ENCODE results near the gene CEMIP2. TPM values are rescaled to one million over a fixed set of nuclear protein-coding genes. Genes with fewer than 3 reads are reported as not detected.
A peak's percentile ranks its signal among the peaks of the same experiment; 100 is the strongest.

CEMIP2 gene
- total and polyA plus RNA-seq, 2 of the 13 experiments (the other 11 are each of a cell fraction or from before 2014, with no cell fraction given), result 94.3 to 128 TPM

DNA sequence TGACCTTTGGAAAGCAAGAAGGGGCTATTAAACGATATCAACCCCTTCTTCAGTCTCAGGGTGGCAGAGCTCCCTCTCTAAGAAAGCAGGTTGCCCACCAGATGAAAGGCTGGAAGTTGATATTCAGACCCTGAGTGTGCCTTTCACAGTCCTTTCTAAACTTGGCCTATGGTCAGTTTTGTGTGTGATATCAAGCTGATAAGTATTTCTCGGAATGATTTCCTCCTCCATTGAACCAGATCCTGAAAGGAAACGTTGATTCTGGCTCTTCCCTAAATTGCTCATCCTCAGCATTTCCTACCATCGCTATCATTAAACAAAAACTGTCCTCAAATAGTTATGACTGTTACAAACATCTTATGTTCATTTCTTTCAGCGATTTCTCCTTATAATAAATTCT, 130.4 kb downstream of the CEMIP2 start:
- Histone ChIP-seq H4K20me1 (ENCODE audit: insufficient read depth, low read length) (no peaks in the 10 kb centered on the region), H3K4me3 (replicated peaks in 1 of 3; ENCODE audit: insufficient read depth in 1 of 3, low read depth in 2 of 3, low read length in 3 of 3) (no peak overlapping the region), H2AFZ (ENCODE audit: low read length) (no peak overlapping the region), H3K27me3 (ENCODE audit: control insufficient read depth in 1 of 2, insufficient read depth in 2 of 2, low read length in 2 of 2) (no peaks in the 10 kb centered on the region), H3K36me3 (replicated peaks in 1 of 2; ENCODE audit: control insufficient read depth in 1 of 2, insufficient read depth in 2 of 2, low read length in 2 of 2) (no peaks in the 10 kb centered on the region), H3K9me3 (ENCODE audit: low read length) (no peaks in the 10 kb centered on the region), H3K79me2 (ENCODE audit: insufficient read depth, low read length) (no peaks in the 10 kb centered on the region), H3K4me2 (ENCODE audit: low read depth, low read length) (peak overlapping the region; percentile 32; the same call in 1 of the 2 replicates), H3K4me1 (ENCODE audit: insufficient read depth, low read length) (peaks cover 38% of the 10 kb centered on the region), H3K9ac (ENCODE audit: insufficient read depth, low read depth, low read length) (no peak overlapping the region), H3K27ac (ENCODE audit: extremely low read length, insufficient read depth, low read length) (no peak overlapping the region)
- intact Hi-C loops (cut with micrococcal nuclease; ENCODE audit: unreplicated experiment) (no loop called here), in situ Hi-C loops (cut with HindIII; ENCODE audit: extremely low pct_ligation_motif_present, low pct_unique_long_range_greater_than_20kb) (no loop called here)
- CTCF ChIA-PET (ENCODE audit: low intra/inter-chr PET ratio, low total read pairs), result no interaction called here
- ATAC-seq, result no peak
- WGBS (ENCODE audit: low lambda C conversion rate), result 62% methylated on average over 5 of the region's 5 CpGs
- no peak for TF ChIP-seq TBX2 (CRISPR knock-in tag; IDR thresholded peaks at IDR 0.05; ENCODE audit: borderline replicate concordance)
- TF ChIP-seq FOXK1 (CRISPR knock-in tag; IDR thresholded peaks at IDR 0.05; ENCODE audit: borderline replicate concordance, low read depth), result no peak
- TF ChIP-seq ZKSCAN5 (CRISPR knock-in tag; IDR thresholded peaks at IDR 0.05), result no peak
- TF ChIP-seq ZNF264 (CRISPR knock-in tag; IDR thresholded peaks at IDR 0.05), result no peak
- TF ChIP-seq, protein P1, sequence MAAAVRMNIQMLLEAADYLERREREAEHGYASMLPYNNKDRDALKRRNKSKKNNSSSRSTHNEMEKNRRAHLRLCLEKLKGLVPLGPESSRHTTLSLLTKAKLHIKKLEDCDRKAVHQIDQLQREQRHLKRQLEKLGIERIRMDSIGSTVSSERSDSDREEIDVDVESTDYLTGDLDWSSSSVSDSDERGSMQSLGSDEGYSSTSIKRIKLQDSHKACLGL (CRISPR knock-in tag; IDR thresholded peaks at IDR 0.05), result no peak
- no peak for TF ChIP-seq HNF4G (IDR thresholded peaks at IDR 0.05; ENCODE audit: borderline replicate concordance, low read depth, low read length)
- no peak for TF ChIP-seq HNF4G (CRISPR knock-in tag; IDR thresholded peaks at IDR 0.05; ENCODE audit: borderline replicate concordance, low read depth)
- TF ChIP-seq, protein P2, sequence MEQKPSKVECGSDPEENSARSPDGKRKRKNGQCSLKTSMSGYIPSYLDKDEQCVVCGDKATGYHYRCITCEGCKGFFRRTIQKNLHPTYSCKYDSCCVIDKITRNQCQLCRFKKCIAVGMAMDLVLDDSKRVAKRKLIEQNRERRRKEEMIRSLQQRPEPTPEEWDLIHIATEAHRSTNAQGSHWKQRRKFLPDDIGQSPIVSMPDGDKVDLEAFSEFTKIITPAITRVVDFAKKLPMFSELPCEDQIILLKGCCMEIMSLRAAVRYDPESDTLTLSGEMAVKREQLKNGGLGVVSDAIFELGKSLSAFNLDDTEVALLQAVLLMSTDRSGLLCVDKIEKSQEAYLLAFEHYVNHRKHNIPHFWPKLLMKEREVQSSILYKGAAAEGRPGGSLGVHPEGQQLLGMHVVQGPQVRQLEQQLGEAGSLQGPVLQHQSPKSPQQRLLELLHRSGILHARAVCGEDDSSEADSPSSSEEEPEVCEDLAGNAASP (CRISPR knock-in tag; IDR thresholded peaks at IDR 0.05; ENCODE audit: borderline replicate concordance), result no peak
- TF ChIP-seq ZNF792 (CRISPR knock-in tag; IDR thresholded peaks at IDR 0.05), result no peak
- TF ChIP-seq, protein P3, sequence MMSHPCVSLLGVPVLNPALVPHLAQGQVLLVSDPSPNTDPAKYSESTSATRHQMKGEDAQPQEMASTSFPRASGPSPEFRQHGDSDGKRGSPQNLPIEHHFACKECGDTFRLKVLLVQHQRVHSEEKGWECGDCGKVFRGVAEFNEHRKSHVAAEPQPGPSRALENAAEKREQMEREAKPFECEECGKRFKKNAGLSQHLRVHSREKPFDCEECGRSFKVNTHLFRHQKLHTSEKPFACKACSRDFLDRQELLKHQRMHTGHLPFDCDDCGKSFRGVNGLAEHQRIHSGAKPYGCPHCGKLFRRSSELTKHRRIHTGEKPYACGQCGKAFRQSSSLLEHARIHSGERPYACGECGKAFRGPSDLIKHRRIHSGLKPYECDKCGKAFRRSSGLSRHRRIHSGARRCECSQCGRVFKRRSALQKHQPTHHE (CRISPR knock-in tag; IDR thresholded peaks at IDR 0.05; ENCODE audit: borderline replicate concordance), result no peak
- no peak for TF ChIP-seq KDM5B (CRISPR knock-in tag; IDR thresholded peaks at IDR 0.05; ENCODE audit: borderline replicate concordance)
- TF ChIP-seq ZNF383 (CRISPR knock-in tag; IDR thresholded peaks at IDR 0.05; ENCODE audit: borderline replicate concordance), result no peak
- TF ChIP-seq, protein P4, sequence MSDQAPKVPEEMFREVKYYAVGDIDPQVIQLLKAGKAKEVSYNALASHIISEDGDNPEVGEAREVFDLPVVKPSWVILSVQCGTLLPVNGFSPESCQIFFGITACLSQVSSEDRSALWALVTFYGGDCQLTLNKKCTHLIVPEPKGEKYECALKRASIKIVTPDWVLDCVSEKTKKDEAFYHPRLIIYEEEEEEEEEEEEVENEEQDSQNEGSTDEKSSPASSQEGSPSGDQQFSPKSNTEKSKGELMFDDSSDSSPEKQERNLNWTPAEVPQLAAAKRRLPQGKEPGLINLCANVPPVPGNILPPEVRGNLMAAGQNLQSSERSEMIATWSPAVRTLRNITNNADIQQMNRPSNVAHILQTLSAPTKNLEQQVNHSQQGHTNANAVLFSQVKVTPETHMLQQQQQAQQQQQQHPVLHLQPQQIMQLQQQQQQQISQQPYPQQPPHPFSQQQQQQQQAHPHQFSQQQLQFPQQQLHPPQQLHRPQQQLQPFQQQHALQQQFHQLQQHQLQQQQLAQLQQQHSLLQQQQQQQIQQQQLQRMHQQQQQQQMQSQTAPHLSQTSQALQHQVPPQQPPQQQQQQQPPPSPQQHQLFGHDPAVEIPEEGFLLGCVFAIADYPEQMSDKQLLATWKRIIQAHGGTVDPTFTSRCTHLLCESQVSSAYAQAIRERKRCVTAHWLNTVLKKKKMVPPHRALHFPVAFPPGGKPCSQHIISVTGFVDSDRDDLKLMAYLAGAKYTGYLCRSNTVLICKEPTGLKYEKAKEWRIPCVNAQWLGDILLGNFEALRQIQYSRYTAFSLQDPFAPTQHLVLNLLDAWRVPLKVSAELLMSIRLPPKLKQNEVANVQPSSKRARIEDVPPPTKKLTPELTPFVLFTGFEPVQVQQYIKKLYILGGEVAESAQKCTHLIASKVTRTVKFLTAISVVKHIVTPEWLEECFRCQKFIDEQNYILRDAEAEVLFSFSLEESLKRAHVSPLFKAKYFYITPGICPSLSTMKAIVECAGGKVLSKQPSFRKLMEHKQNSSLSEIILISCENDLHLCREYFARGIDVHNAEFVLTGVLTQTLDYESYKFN (CRISPR knock-in tag; conservative IDR thresholded peaks at IDR 0.05), result no peak
- TF ChIP-seq ZNF451 (CRISPR knock-in tag; IDR thresholded peaks at IDR 0.05), result no peak
- POLR2A ChIA-PET, result no interaction called here
- no peak for FAIRE-seq
- no TSS peak for BruUV-seq (replicated peaks)
- DNase-seq (ENCODE audit: low spot score), result no peak
